Keratinocyte (primary cell): ENCODE results near the gene CLIC3. TPM values are rescaled to one million over a fixed set of nuclear protein-coding genes. Genes with fewer than 3 reads are reported as not detected.

Source experiments
- DNase-seq: peaks from one replicate; pipeline ENCODE4 v3.0.0-alpha.2; 2011; ENCODE audit warnings: low read depth, missing footprints, low spot score
- FAIRE-seq: peaks from 2 replicates; lab custom pipeline; 2011; peaks lifted over from hg19 to GRCh38; lab: Jason Lieb, UNC
- H2AFZ ChIP-seq: 2 replicates; pipeline ENCODE4 v1.6.0; 2012; ENCODE audit warnings: low read length, control low read depth, inconsistent platforms; ENCODE audit not compliant: control insufficient read depth
- H3K27ac ChIP-seq: 2 replicates; pipeline ENCODE4 v1.5.1; 2011; ENCODE audit warnings: low read length; ENCODE audit not compliant: control insufficient read depth, insufficient read depth
- H3K27me3 ChIP-seq: 3 replicates; pipeline ENCODE4 v1.6.0; 2011; ENCODE audit warnings: low read length; ENCODE audit not compliant: control insufficient read depth, insufficient read depth; ENCODE audit errors: extremely low read depth
- H3K36me3 ChIP-seq, 2 experiments: 2 replicates in 1 of 2; 3 replicates in 1 of 2; pipeline ENCODE4 v1.5.1; 2011; ENCODE audit warnings: low read length in 2 of 2, mild to moderate bottlenecking in 1 of 2; ENCODE audit not compliant: control insufficient read depth in 2 of 2, insufficient read depth in 2 of 2; ENCODE audit errors: extremely low read depth in 1 of 2
- H3K4me1 ChIP-seq: 3 replicates; pipeline ENCODE4 v1.5.1; 2011; ENCODE audit warnings: low read length; ENCODE audit not compliant: control insufficient read depth, insufficient read depth; ENCODE audit errors: extremely low read depth
- H3K4me2 ChIP-seq: 3 replicates; pipeline ENCODE4 v1.6.0; 2011; ENCODE audit warnings: low read depth, low read length; ENCODE audit not compliant: control insufficient read depth, insufficient read depth; ENCODE audit errors: extremely low read depth
- H3K4me3 ChIP-seq, 3 experiments: fragments of 200-600 bp in 1 of 3; sonication (generic) in 1 of 3; 2 replicates in 2 of 3; 3 replicates in 1 of 3; pipeline ENCODE4 v1.5.1; 2011 to 2016; ENCODE audit warnings: low read length in 3 of 3, mild to moderate bottlenecking in 3 of 3, control low read depth in 2 of 3, inconsistent platforms in 1 of 3, low read depth in 1 of 3, mixed read lengths in 1 of 3, mixed run types in 1 of 3, moderate library complexity in 1 of 3; ENCODE audit not compliant: control insufficient read depth in 2 of 3, insufficient read depth in 2 of 3; ENCODE audit errors: extremely low read depth in 1 of 3
- H3K79me2 ChIP-seq: 2 replicates; pipeline ENCODE4 v1.6.0; 2012; ENCODE audit warnings: low read length; ENCODE audit not compliant: control insufficient read depth, insufficient read depth
- H3K9ac ChIP-seq: 3 replicates; pipeline ENCODE4 v1.6.0; 2011; ENCODE audit warnings: low read length; ENCODE audit not compliant: control insufficient read depth, insufficient read depth; ENCODE audit errors: extremely low read depth
- H3K9me1 ChIP-seq: 3 replicates; pipeline ENCODE4 v1.6.0; 2011; ENCODE audit warnings: low read length; ENCODE audit not compliant: control insufficient read depth, insufficient read depth; ENCODE audit errors: extremely low read depth
- H3K9me3 ChIP-seq: 2 replicates; pipeline ENCODE4 v1.5.1; 2012; ENCODE audit warnings: low read depth, low read length; ENCODE audit not compliant: control insufficient read depth
- H4K20me1 ChIP-seq: 3 replicates; pipeline ENCODE4 v1.6.0; 2011; ENCODE audit warnings: low read length; ENCODE audit not compliant: control insufficient read depth, insufficient read depth; ENCODE audit errors: extremely low read depth
- CTCF ChIP-seq, 3 experiments: IDR thresholded peaks in 1 of 3; conservative IDR thresholded peaks in 1 of 3; optimal IDR thresholded peaks in 1 of 3; 2 replicates in 2 of 3; 3 replicates in 1 of 3; pipeline versions ENCODE3 to v1.5.1; 2011; ENCODE audit warnings: low read length in 3 of 3, mild to moderate bottlenecking in 3 of 3, moderate library complexity in 2 of 3, control low read depth in 1 of 3, inconsistent platforms in 1 of 3; ENCODE audit not compliant: insufficient read depth in 2 of 3; ENCODE audit errors: extremely low read depth in 1 of 3
- EZH2 ChIP-seq: IDR thresholded peaks from one replicate; pipeline ENCODE4 v1.6.1; 2012; ENCODE audit warnings: inconsistent platforms, mild to moderate bottlenecking, low read length, moderate library complexity
- dilution Hi-C: fragments of 300-500 bp; cut with MboI; formaldehyde crosslinking; loops from one replicate; pipeline ENCODE4 v1.7.0; 2020; ENCODE audit warnings: low sequenced_read_pairs; ENCODE audit not compliant: extremely low pct_ligation_motif_present
- polyA plus RNA-seq, 5 experiments: library from polyadenylated mRNA; depleted of rRNA in 3 of 5; stranded (reverse) in 3 of 5; stranded (forward) in 1 of 5; unstranded in 1 of 5; fragments of >200 nt; gene quantifications; 1 replicate in 1 of 5; 2 replicates in 3 of 5; 3 replicates in 1 of 5; pipeline versions ENCODE4 v1.2.1 to v1.2.3, GENCODE V29; 2011 to 2012; ENCODE audit warnings: missing spikeins in 2 of 5, low read depth in 1 of 5, low replicate concordance in 1 of 5

The CLIC3 gene
- polyA plus RNA-seq, 1 donor (not counting 4 experiments of a cell fraction or from before 2014, with no cell fraction given): 5.5 TPM

GRCh38 chr9:136963751-136964150, 32.6 kb downstream of the CLIC3 start:
- no peaks in the 10 kb centered on the region for H3K9me1 ChIP-seq
- H3K79me2 ChIP-seq: no peaks in the 10 kb centered on the region
- no peak overlapping the region for H3K27ac ChIP-seq
- H3K4me2 ChIP-seq: no peak overlapping the region
- TF ChIP-seq CTCF (optimal IDR thresholded peaks at IDR 0.05 in 1 of 3, IDR thresholded peaks at IDR 0.05 in 1 of 3, conservative IDR thresholded peaks at IDR 0.05 in 1 of 3; ENCODE audit: extremely low read depth in 1 of 3, insufficient read depth in 2 of 3, low read length in 3 of 3): no peak
- no peak for TF ChIP-seq EZH2
- H2AFZ ChIP-seq: no peak overlapping the region
- H3K36me3 ChIP-seq: no peaks in the 10 kb centered on the region
- H3K27me3 ChIP-seq: no peaks in the 10 kb centered on the region
- no peak for FAIRE-seq
- no peak overlapping the region for H3K9ac ChIP-seq
- DNase-seq: no peak
- no peak overlapping the region for H3K4me3 ChIP-seq
- peaks cover 8% of the 10 kb centered on the region for H3K4me1 ChIP-seq
- H3K9me3 ChIP-seq: no peaks in the 10 kb centered on the region
- H4K20me1 ChIP-seq: no peaks in the 10 kb centered on the region
- dilution Hi-C loops: no loop called here

GRCh38 chr9:136963341-136963740, 33.0 kb downstream of the CLIC3 start:
- TF ChIP-seq EZH2 (no peak), CTCF (optimal IDR thresholded peaks at IDR 0.05 in 1 of 3, IDR thresholded peaks at IDR 0.05 in 1 of 3, conservative IDR thresholded peaks at IDR 0.05 in 1 of 3; ENCODE audit: extremely low read depth in 1 of 3, insufficient read depth in 2 of 3, low read length in 3 of 3) (no peak)
- peaks cover 8% of the 10 kb centered on the region for H3K4me1 ChIP-seq
- H3K79me2 ChIP-seq: no peaks in the 10 kb centered on the region
- H3K27me3 ChIP-seq: no peaks in the 10 kb centered on the region
- H3K4me3 ChIP-seq: no peak overlapping the region
- dilution Hi-C loops: no loop called here
- no peak overlapping the region for H3K9ac ChIP-seq
- no peaks in the 10 kb centered on the region for H4K20me1 ChIP-seq
- FAIRE-seq (no peak), DNase-seq (no peak)
- no peaks in the 10 kb centered on the region for H3K9me3 ChIP-seq
- H3K36me3 ChIP-seq: no peaks in the 10 kb centered on the region
- H3K9me1 ChIP-seq: no peaks in the 10 kb centered on the region
- H3K27ac ChIP-seq: no peak overlapping the region
- H2AFZ ChIP-seq: no peak overlapping the region
- H3K4me2 ChIP-seq: no peak overlapping the region
